Body of pancreas (tissue), 4 donors: ENCODE measurements around the gene TULP4.
"Not testable (repeated sequence)": the region's sequence is repeated elsewhere in the genome, so short reads cannot be mapped to it uniquely, and the experiment has no call there.

Experiments used
- POLR2A ChIP-seq, 3 donors: fragments of 450-650 bp; IDR thresholded peaks; one replicate each; pipeline ENCODE4 v1.6.1; 2016; ENCODE audit warnings: antibody characterized with exemption in 3 of 3, mild to moderate bottlenecking in 2 of 3
- TF ChIP-seq, protein P1 (sequence below), 7 experiments: fragments of 450-650 bp in 4 of 7; fragments of 200-600 bp in 3 of 7; sonication (generic) in 3 of 7; IDR thresholded peaks; one replicate each; pipeline ENCODE4 v1.5.1; 2016 to 2019; ENCODE audit warnings: antibody characterized with exemption in 7 of 7

GRCh38 chr6:158527858-158528257 is 215.6 kb downstream of the TULP4 start:
- TF ChIP-seq, protein P1, sequence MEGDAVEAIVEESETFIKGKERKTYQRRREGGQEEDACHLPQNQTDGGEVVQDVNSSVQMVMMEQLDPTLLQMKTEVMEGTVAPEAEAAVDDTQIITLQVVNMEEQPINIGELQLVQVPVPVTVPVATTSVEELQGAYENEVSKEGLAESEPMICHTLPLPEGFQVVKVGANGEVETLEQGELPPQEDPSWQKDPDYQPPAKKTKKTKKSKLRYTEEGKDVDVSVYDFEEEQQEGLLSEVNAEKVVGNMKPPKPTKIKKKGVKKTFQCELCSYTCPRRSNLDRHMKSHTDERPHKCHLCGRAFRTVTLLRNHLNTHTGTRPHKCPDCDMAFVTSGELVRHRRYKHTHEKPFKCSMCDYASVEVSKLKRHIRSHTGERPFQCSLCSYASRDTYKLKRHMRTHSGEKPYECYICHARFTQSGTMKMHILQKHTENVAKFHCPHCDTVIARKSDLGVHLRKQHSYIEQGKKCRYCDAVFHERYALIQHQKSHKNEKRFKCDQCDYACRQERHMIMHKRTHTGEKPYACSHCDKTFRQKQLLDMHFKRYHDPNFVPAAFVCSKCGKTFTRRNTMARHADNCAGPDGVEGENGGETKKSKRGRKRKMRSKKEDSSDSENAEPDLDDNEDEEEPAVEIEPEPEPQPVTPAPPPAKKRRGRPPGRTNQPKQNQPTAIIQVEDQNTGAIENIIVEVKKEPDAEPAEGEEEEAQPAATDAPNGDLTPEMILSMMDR (IDR thresholded peaks at IDR 0.05), result not testable (repeated sequence)
- not testable (repeated sequence) for TF ChIP-seq POLR2A (IDR thresholded peaks at IDR 0.05)
